Lower leg skin (tissue), 3 donors: Measurements from ENCODE around the gene PRSS8.

Experiments used
- CTCF ChIP-seq, 3 donors: fragments of 450-650 bp; IDR thresholded peaks; one replicate each; pipeline ENCODE4 v1.5.1; 2016; ENCODE audit warnings: antibody characterized with exemption in 3 of 3, mild to moderate bottlenecking in 3 of 3, moderate library complexity in 2 of 3
- POLR2A ChIP-seq, 2 donors: fragments of 450-650 bp; IDR thresholded peaks; one replicate each; pipeline ENCODE4 v1.6.1; 2016 to 2017; ENCODE audit warnings: antibody characterized with exemption in 2 of 2, mild to moderate bottlenecking in 1 of 2, moderate library complexity in 1 of 2

DNA sequence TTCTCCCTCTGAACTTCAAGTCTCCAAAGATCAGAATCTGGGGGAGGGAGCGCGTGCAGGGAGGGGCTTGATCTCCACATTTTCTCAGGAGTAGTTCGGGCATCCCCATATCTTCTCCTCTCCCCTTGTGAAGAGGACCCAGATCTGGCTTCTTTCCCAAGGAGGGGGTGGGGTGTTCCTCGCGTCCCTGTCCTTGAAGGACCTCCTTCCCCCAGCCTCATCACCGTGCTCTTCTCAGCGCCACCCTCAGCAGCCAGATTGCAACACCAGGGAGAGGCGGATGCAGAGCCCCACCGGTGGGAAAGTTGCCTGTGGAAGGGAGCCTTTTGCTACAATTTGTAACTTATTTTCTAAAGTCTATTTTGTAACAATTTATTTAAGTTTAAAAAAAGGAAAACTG is 52.4 kb downstream of the PRSS8 start:
- TF ChIP-seq CTCF (IDR thresholded peaks at IDR 0.05) (no peak), POLR2A (IDR thresholded peaks at IDR 0.05) (no peak)
